Activated CD8-positive, alpha-beta T cell treated with anti-CD3 and anti-CD28 coated beads for 36 hours (primary cell): ENCODE results near the gene ACACB. TPM values are rescaled to one million over a fixed set of nuclear protein-coding genes. Genes with fewer than 3 reads are reported as not detected.
"Not testable (repeated sequence)": the region's sequence is repeated elsewhere in the genome, so short reads cannot be mapped to it uniquely, and the experiment has no call there.

Source experiments
- ATAC-seq: fragments of 200-7000 bp; cut with Tn5 transposase; one replicate; pipeline ENCODE4 v1.10.0; 2021; ENCODE audit warnings: mild to moderate bottlenecking, moderate library complexity
- CTCF ChIA-PET: fragments of 350-600 bp; sonication (Branson Sonifier 250); formaldehyde crosslinking; loops from one replicate; lab custom pipeline; 2021; ENCODE audit warnings: antibody characterized with exemption; lab: Charles Lee
- POLR2A ChIA-PET: fragments of 350-600 bp; sonication (Branson Sonifier 250); formaldehyde crosslinking; loops from one replicate; lab custom pipeline; 2021; ENCODE audit warnings: antibody characterized with exemption; lab: Charles Lee
- DNase-seq: peaks from one replicate; pipeline ENCODE4 v3.0.0-alpha.2; 2020
- H3K27ac Mint-ChIP-seq: one replicate; pipeline ENCODE4 v1.8.0; 2021; ENCODE audit warnings: mild to moderate bottlenecking, mixed read lengths
- H3K27me3 Mint-ChIP-seq: one replicate; pipeline ENCODE4 v1.8.0; 2021; ENCODE audit warnings: mixed read lengths
- H3K36me3 Mint-ChIP-seq: one replicate; pipeline ENCODE4 v1.8.0; 2021; ENCODE audit warnings: low read depth, mixed read lengths
- H3K4me1 Mint-ChIP-seq: one replicate; pipeline ENCODE4 v1.8.0; 2021; ENCODE audit warnings: low read depth, mixed read lengths
- H3K4me3 Mint-ChIP-seq: one replicate; pipeline ENCODE4 v1.8.0; 2021; ENCODE audit warnings: mild to moderate bottlenecking, moderate library complexity, mixed read lengths
- H3K9me3 Mint-ChIP-seq: one replicate; pipeline ENCODE4 v1.8.0; 2021; ENCODE audit warnings: mixed read lengths
- intact Hi-C: fragments of 100-400 bp; cut with micrococcal nuclease; formaldehyde crosslinking; loops from one replicate; pipeline ENCODE4 v1.10.0; 2022
- total RNA-seq, 2 experiments: library from RNA; stranded (reverse); gene quantifications; one replicate each; pipeline ENCODE4 v1.2.3, GENCODE V29; 2021
- TF ChIP-seq, protein P1 (sequence below): fragments of 200-600 bp; IDR thresholded peaks from one replicate; pipeline ENCODE4 v1.8.0; 2022; ENCODE audit warnings: antibody characterized with exemption, mild to moderate bottlenecking

Gene ACACB
- total RNA-seq, 2 experiments from 2014 or later: 8.7 to 11.2 TPM

DNA sequence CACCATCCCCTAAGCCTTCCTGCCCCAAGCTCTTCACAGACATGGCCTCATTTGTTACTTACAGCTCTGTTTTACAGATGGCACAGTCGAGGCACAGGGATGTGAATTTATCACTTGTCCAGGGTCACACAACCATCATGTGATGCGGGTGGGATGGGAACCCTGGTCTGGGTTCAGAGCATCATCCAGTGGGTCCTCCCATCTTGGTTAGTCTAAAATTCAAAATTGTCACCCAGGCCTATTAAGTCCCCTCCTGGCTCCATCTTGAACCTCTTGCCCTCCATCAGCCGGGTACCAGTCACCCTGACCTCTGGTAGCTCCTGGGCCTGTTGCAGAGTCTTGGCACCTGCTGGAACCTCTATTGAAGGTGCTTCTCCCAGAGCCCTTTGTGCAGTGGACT lies 52.9 kb downstream of the ACACB start:
- H3K4me3 Mint-ChIP-seq: no peak overlapping the region
- TF ChIP-seq, protein P1, sequence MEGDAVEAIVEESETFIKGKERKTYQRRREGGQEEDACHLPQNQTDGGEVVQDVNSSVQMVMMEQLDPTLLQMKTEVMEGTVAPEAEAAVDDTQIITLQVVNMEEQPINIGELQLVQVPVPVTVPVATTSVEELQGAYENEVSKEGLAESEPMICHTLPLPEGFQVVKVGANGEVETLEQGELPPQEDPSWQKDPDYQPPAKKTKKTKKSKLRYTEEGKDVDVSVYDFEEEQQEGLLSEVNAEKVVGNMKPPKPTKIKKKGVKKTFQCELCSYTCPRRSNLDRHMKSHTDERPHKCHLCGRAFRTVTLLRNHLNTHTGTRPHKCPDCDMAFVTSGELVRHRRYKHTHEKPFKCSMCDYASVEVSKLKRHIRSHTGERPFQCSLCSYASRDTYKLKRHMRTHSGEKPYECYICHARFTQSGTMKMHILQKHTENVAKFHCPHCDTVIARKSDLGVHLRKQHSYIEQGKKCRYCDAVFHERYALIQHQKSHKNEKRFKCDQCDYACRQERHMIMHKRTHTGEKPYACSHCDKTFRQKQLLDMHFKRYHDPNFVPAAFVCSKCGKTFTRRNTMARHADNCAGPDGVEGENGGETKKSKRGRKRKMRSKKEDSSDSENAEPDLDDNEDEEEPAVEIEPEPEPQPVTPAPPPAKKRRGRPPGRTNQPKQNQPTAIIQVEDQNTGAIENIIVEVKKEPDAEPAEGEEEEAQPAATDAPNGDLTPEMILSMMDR: no peak
- no peak for ATAC-seq
- no peaks in the 10 kb centered on the region for H3K4me1 Mint-ChIP-seq
- peaks cover 6% of the 10 kb centered on the region for H3K9me3 Mint-ChIP-seq
- intact Hi-C loops: no loop called here
- no peaks in the 10 kb centered on the region for H3K27me3 Mint-ChIP-seq
- DNase-seq: no peak
- no peak overlapping the region for H3K27ac Mint-ChIP-seq
- ChIA-PET POLR2A (no interaction called here), CTCF (no interaction called here)
- peaks cover 34% of the 10 kb centered on the region for H3K36me3 Mint-ChIP-seq

DNA sequence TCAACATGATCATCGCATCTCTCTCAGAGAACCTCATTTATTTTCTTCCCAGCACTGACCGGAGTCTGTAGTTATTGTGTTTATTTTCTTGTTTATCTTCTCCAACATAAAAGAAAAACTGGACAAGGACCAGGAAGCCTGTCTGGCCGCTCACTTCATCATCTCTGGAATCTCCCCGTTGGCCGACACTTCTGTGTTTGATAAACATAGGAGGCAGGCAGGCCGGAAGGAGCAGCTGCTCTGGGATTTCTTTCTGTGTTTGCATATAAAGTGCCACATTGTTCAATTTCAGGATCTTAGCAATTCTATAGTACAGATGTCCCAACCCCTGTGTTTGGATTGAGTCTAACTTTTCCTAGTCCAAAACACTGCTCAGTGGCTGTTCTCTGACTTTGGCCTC lies 53.3 kb downstream of the ACACB start:
- Mint-ChIP-seq H3K9me3 (peaks cover 6% of the 10 kb centered on the region), H3K36me3 (peaks cover 35% of the 10 kb centered on the region), H3K27ac (no peak overlapping the region), H3K4me1 (no peaks in the 10 kb centered on the region), H3K4me3 (no peak overlapping the region), H3K27me3 (no peaks in the 10 kb centered on the region)
- intact Hi-C loops: no loop called here
- POLR2A ChIA-PET: no interaction called here
- ATAC-seq (no peak), DNase-seq (no peak)
- CTCF ChIA-PET: no interaction called here
- TF ChIP-seq, protein P1: no peak

DNA sequence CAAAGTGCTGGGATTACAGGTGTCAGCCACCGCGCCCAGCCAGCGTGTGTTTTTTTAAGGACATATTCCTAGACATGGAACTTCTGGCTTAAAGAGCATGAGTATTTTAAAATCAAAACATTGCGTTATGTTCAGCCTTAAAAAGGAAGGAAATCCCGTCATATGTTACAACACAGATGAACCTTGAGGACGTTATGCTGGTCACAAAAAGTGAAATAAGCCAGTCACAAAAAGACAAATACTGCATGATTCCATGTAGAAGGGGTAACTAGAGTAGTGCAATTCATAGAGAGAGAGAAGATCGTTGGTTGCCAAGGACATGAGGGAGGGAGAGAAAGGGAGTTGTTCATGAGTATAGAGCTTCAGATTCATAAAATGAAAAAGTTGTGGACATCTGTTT lies 53.9 kb downstream of the ACACB start:
- DNase-seq (no peak), ATAC-seq (no peak)
- TF ChIP-seq, protein P1: no peak
- H3K27me3 Mint-ChIP-seq: no peaks in the 10 kb centered on the region
- peaks cover 6% of the 10 kb centered on the region for H3K9me3 Mint-ChIP-seq
- H3K27ac Mint-ChIP-seq: no peak overlapping the region
- H3K4me3 Mint-ChIP-seq: no peak overlapping the region
- intact Hi-C loops: no loop called here
- POLR2A ChIA-PET: no interaction called here
- H3K4me1 Mint-ChIP-seq: no peaks in the 10 kb centered on the region
- peaks cover 35% of the 10 kb centered on the region for H3K36me3 Mint-ChIP-seq
- CTCF ChIA-PET: no interaction called here

DNA sequence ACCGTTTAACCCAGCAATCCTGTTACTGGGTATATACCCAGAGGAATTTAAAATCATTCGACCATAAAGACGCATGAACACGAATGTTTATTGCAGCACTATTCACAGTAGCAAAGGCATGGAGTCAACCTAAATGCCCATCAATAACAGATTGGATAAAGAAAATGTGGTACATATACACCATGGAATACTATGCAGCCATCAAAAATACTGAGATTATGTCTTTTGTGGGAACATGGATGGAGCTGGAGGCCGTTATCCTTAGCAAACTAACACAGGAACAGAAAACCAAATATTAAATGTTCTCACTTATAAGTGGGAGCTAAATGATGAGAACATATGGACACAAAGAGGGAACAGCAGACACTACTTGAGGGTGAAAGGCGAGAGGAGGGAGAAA lies 56.4 kb downstream of the ACACB start:
- H3K27me3 Mint-ChIP-seq, DNase-seq, H3K4me3 Mint-ChIP-seq, H3K4me1 Mint-ChIP-seq, intact Hi-C loops, CTCF ChIA-PET, POLR2A ChIA-PET, H3K27ac Mint-ChIP-seq, H3K9me3 Mint-ChIP-seq, ATAC-seq: not testable (repeated sequence)
- H3K36me3 Mint-ChIP-seq: peaks cover 37% of the 10 kb centered on the region

DNA sequence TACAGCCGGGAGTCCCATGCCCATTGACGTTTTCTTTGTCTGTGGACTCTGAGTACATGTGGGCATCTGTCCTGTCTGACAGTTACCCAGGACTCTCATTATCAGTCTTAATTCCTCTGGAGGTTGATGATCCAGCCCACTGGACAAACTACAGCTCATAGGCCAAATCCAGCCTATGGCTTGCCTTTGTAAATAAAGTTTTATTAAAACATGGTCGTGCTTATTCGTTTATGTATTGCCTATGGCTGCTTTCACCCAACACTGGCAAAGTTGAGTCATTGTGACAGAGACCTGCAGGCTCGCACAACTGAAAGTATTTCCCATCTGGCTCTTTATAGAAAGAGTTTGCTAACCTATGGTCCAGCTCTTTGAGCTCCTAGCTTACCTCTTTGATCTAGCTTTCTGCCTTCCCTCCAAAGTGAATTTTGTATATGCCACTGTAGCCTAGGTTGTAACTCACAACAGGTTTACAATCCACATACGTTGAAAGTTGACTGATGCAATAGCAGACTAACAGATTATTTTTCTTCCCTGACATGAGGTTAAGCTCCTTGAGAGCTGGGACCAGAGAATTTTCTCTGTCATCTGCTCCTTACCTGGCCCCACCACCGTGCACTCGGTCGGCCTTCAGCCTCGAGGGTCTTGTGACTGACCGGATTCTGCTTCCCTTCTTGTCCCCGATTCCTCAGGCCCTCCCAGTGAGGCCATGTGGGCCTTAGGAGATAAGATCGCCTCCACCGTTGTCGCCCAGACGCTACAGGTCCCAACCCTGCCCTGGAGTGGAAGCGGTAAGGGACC lies 57.3 kb downstream of the ACACB start:
- DNase-seq (no peak), ATAC-seq (no peak)
- Mint-ChIP-seq H3K4me3 (no peak overlapping the region), H3K27ac (no peak overlapping the region), H3K4me1 (no peaks in the 10 kb centered on the region), H3K9me3 (peaks cover 6% of the 10 kb centered on the region), H3K27me3 (no peaks in the 10 kb centered on the region), H3K36me3 (peaks cover 35% of the 10 kb centered on the region)
- intact Hi-C loops: no loop called here
- CTCF ChIA-PET: no interaction called here
- TF ChIP-seq, protein P1: no peak
- POLR2A ChIA-PET: no interaction called here
